Sigmoid colon (tissue), 7 donors: ENCODE results near the gene HMGN1. TPM values are rescaled to one million over a fixed set of nuclear protein-coding genes. Genes with fewer than 3 reads are reported as not detected.

ENCODE experiments used
- DNase-seq: peaks from one replicate; pipeline ENCODE4 v3.0.0-alpha.2; 2019
- H3K27ac ChIP-seq, 4 donors: fragments of 200-600 bp; sonication (generic); one replicate each; pipeline ENCODE4 v1.5.1; 2016 to 2019; ENCODE audit warnings: mild to moderate bottlenecking in 1 of 4
- H3K27me3 ChIP-seq, 3 donors: fragments of 200-600 bp; sonication (generic); one replicate each; pipeline ENCODE4 v1.5.1; 2019; ENCODE audit warnings: mild to moderate bottlenecking in 1 of 3
- H3K36me3 ChIP-seq, 4 donors: fragments of 200-600 bp; sonication (generic); one replicate each; pipeline ENCODE4 v1.5.1; 2016 to 2019
- H3K4me1 ChIP-seq, 4 donors: fragments of 200-600 bp; sonication (generic); one replicate each; pipeline ENCODE4 v1.5.1; 2017 to 2019
- H3K4me3 ChIP-seq, 4 donors: fragments of 200-600 bp; sonication (generic); one replicate each; pipeline ENCODE4 v1.5.1; 2017 to 2019; ENCODE audit warnings: mild to moderate bottlenecking in 2 of 4, moderate library complexity in 1 of 4
- H3K9me3 ChIP-seq, 4 donors: fragments of 200-600 bp in 3 of 4; sonication (generic) in 3 of 4; one replicate each; pipeline versions ENCODE4 v1.5.1 to v1.6.1; 2013 to 2019
- EP300 ChIP-seq, 4 donors: sonication (generic); formaldehyde crosslinking; IDR thresholded peaks; one replicate each; pipeline ENCODE4 v1.6.1; 2017; ENCODE audit warnings: antibody characterized with exemption in 4 of 4
- POLR2A ChIP-seq, 2 donors: fragments of 450-650 bp; IDR thresholded peaks; one replicate each; pipeline ENCODE4 v1.6.1; 2016; ENCODE audit warnings: antibody characterized with exemption in 2 of 2, mild to moderate bottlenecking in 2 of 2, moderate library complexity in 2 of 2
- POLR2AphosphoS5 ChIP-seq, 4 donors: sonication (generic); formaldehyde crosslinking; IDR thresholded peaks; one replicate each; pipeline ENCODE4 v1.6.1; 2017; ENCODE audit warnings: antibody characterized with exemption in 4 of 4
- WGBS, 2 donors: extraction: QIAGEN DNeasy Blood & Tissue Kit; methylation state at CpG; one replicate each; pipeline ENCODE4 v1.1.7; 2013; 5-methylcytosine and 5-hydroxymethylcytosine counted together
- intact Hi-C: fragments of 100-400 bp; cut with DNase I; formaldehyde crosslinking; loops from one replicate; pipeline ENCODE4 v1.15.1; 2023
- polyA plus RNA-seq, 3 donors: library from polyadenylated mRNA; stranded (reverse); fragments of 200-250 nt; gene quantifications; one replicate each; pipeline ENCODE4 v1.2.3, GENCODE V29; 2013
- total RNA-seq, 4 donors: library from RNA; depleted of rRNA; stranded (reverse); fragments of >200 nt; gene quantifications; one replicate each; pipeline ENCODE4 v1.1.0, GENCODE V29; 2016
- TF ChIP-seq, protein P1 (sequence below), 4 experiments: fragments of 450-650 bp in 3 of 4; fragments of 200-600 bp in 1 of 4; IDR thresholded peaks; one replicate each; pipeline ENCODE4 v1.5.1; 2016 to 2019; ENCODE audit warnings: antibody characterized with exemption in 4 of 4, mild to moderate bottlenecking in 3 of 4, moderate library complexity in 2 of 4
- donor health status: healthy with polysubstance abuse.
- donor health status: Bipolar disorder and iron deficiency.
- donor health status: healthy.

The HMGN1 gene
- total and polyA plus RNA-seq, 7 donors: 48.2 to 191 (median 73.3) TPM

DNA sequence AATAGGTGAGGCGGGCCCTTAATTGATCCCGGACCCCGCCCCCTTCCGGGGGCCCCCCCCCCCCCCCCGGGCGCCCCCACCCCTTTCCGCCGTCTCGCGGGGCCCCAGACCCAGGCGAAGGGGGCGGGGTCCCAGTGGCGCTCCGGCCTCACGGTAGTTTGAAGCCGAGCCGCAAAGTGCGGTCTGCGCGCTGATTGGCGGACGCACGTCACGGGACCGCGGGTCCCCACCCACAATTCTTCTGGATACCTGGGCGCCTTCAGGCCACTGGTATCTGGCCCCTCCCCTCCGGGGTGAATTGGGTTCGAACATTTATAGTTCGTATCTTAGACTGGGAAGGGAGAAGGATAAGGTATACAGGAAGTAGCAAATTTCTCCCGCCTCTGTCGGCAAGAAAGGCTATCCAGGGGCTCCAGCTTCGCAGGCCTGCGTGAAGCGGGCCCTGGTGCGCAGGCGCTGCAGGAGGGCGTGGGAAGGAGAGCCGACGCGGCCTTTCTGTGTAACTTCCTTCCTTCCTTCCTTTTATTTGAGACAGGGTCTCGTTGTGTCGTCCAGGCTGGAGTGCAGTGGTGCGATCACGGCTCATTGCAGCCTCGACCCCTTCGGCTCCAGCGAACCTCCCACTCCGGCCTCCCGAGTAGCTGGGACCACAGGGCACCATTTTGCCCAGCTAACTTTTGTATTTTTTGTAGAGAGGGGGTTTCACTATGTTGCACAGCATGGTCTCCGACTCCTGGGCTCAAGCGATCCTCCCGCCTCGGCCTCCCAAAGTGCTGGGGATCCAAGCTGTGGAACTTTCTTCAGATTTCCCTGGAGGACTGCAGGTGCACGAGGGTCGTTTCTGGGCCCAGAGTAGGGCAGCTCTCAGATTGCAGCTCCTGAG, 564 bp upstream of the HMGN1 start:
- H3K27me3 ChIP-seq: no peaks in the 10 kb centered on the region
- WGBS, 2 donors: 3 to 8% methylated on average over 54 to 56 of the region's 56 CpGs
- intact Hi-C loops: loop anchor here (2.0 kb wide), 2 partner anchors 31 to 39 kb away; a partner anchor contains a TSS
- no peaks in the 10 kb centered on the region for H3K9me3 ChIP-seq
- peak overlapping the region; percentile 91 to 97 (median 94) for H3K27ac ChIP-seq
- H3K4me1 ChIP-seq: peaks cover 0 to 35% (median 18%) of the 10 kb centered on the region in 4 donors
- H3K36me3 ChIP-seq: peaks cover 0 to 23% (median 2%) of the 10 kb centered on the region in 4 donors
- TF ChIP-seq, protein P1, sequence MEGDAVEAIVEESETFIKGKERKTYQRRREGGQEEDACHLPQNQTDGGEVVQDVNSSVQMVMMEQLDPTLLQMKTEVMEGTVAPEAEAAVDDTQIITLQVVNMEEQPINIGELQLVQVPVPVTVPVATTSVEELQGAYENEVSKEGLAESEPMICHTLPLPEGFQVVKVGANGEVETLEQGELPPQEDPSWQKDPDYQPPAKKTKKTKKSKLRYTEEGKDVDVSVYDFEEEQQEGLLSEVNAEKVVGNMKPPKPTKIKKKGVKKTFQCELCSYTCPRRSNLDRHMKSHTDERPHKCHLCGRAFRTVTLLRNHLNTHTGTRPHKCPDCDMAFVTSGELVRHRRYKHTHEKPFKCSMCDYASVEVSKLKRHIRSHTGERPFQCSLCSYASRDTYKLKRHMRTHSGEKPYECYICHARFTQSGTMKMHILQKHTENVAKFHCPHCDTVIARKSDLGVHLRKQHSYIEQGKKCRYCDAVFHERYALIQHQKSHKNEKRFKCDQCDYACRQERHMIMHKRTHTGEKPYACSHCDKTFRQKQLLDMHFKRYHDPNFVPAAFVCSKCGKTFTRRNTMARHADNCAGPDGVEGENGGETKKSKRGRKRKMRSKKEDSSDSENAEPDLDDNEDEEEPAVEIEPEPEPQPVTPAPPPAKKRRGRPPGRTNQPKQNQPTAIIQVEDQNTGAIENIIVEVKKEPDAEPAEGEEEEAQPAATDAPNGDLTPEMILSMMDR (IDR thresholded peaks at IDR 0.05): no peak
- TF ChIP-seq POLR2A (IDR thresholded peaks at IDR 0.05): peak in 1 of 2 donors; percentile 40
- TF ChIP-seq POLR2AphosphoS5 (IDR thresholded peaks at IDR 0.05): peak in 1 of 4 donors; percentile 39
- DNase-seq: peak; percentile 96
- peak overlapping the region; percentile 58 to 75 (median 70) for H3K4me3 ChIP-seq

- WGBS, 2 donors: 0 to 1% methylated on average over 11 of the region's 11 CpGs
- TF ChIP-seq, protein P1 (IDR thresholded peaks at IDR 0.05): no peak
- TF ChIP-seq POLR2A (IDR thresholded peaks at IDR 0.05): no peak
- no peak for TF ChIP-seq POLR2AphosphoS5 (IDR thresholded peaks at IDR 0.05)
- TF ChIP-seq EP300 (IDR thresholded peaks at IDR 0.05): no peak
- Histone ChIP-seq H3K27ac (peak overlapping the region; percentile 91 to 97 (median 94)), H3K9me3 (no peaks in the 10 kb centered on the region), H3K36me3 (peaks cover 0 to 37% (median 10%) of the 10 kb centered on the region in 4 donors), H3K4me1 (peaks cover 0 to 35% (median 18%) of the 10 kb centered on the region in 4 donors), H3K27me3 (no peaks in the 10 kb centered on the region), H3K4me3 (peak overlapping the region; percentile 58 to 75 (median 70))
- intact Hi-C loops: loop anchor here (1.0 to 2.0 kb wide), 3 partner anchors 33 to 41 kb away; partner anchors contain the start of gene BRWD1
- no peak for DNase-seq
These were observed 891 bp downstream of the HMGN1 start for GRCh38 chr21:39348040-39348354.

GRCh38 chr21:39347537-39347936, 1.4 kb downstream of the HMGN1 start:
- Histone ChIP-seq H3K27me3 (no peaks in the 10 kb centered on the region), H3K27ac (peak overlapping the region; percentile 91 to 97 (median 94)), H3K36me3 (peaks cover 0 to 38% (median 10%) of the 10 kb centered on the region in 4 donors), H3K4me1 (peaks cover 0 to 35% (median 18%) of the 10 kb centered on the region in 4 donors), H3K9me3 (no peaks in the 10 kb centered on the region), H3K4me3 (peak overlapping the region; percentile 58 to 75 (median 70))
- DNase-seq: no peak
- 3 to 9% methylated on average over 10 of the region's 10 CpGs for WGBS, 2 donors
- TF ChIP-seq EP300 (IDR thresholded peaks at IDR 0.05): no peak
- no peak for TF ChIP-seq POLR2A (IDR thresholded peaks at IDR 0.05)
- TF ChIP-seq, protein P1 (IDR thresholded peaks at IDR 0.05): no peak
- TF ChIP-seq POLR2AphosphoS5 (IDR thresholded peaks at IDR 0.05): no peak
- intact Hi-C loops: no loop called here

DNA sequence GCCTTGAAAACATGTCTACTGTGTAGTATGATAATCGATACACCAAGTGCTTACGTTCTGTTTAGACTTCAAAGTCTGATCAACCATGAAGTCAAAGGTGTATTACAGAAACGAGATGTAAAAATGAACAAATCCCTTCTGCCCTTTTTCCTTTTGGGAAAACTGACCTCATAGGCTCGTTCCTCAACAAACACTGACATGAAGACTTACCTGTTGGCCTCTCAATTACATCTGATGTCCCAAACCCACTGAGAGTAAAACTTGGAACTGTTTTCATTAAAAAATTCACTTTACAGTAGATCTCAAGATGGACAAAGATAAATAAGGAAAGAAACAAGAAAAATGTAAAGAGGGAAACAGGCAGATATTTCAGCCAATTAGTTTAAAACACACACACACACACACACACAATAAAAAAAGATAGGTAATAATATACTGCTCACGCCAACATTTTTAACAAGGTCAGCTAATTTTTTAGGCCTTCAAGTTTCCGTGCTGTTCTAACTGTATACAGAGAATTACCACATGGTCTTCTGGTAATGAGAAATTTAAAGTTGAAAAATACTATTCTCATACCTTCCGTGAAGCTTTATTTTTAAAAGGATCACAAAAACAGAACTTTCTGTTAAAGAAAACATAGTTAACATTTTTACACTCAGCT, 2.1 kb downstream of the HMGN1 start:
- Histone ChIP-seq H3K36me3 (peaks cover 0 to 43% (median 12%) of the 10 kb centered on the region in 4 donors), H3K4me1 (peaks cover 0 to 35% (median 18%) of the 10 kb centered on the region in 4 donors), H3K4me3 (peak overlapping the region in 2 of 4 donors; percentile 73 to 75), H3K27me3 (no peaks in the 10 kb centered on the region), H3K9me3 (no peaks in the 10 kb centered on the region), H3K27ac (peak overlapping the region in 3 of 4 donors; percentile 91 to 97 (median 92))
- DNase-seq: no peak
- intact Hi-C loops: no loop called here
- 37 to 55% methylated on average over 7 of the region's 7 CpGs for WGBS, 2 donors
- TF ChIP-seq POLR2A (IDR thresholded peaks at IDR 0.05) (no peak), POLR2AphosphoS5 (IDR thresholded peaks at IDR 0.05) (no peak)

- Histone ChIP-seq H3K27me3 (no peaks in the 10 kb centered on the region), H3K27ac (peak overlapping the region in 3 of 4 donors; percentile 91 to 97 (median 92)), H3K4me1 (peaks cover 0 to 35% (median 18%) of the 10 kb centered on the region in 4 donors), H3K9me3 (no peaks in the 10 kb centered on the region), H3K36me3 (peaks cover 0 to 49% (median 15%) of the 10 kb centered on the region in 4 donors), H3K4me3 (no peak overlapping the region)
- TF ChIP-seq EP300 (IDR thresholded peaks at IDR 0.05): no peak
- TF ChIP-seq POLR2A (IDR thresholded peaks at IDR 0.05): no peak
- TF ChIP-seq POLR2AphosphoS5 (IDR thresholded peaks at IDR 0.05): no peak
- TF ChIP-seq, protein P1 (IDR thresholded peaks at IDR 0.05): no peak
- 44 to 45% methylated on average over 3 of the region's 3 CpGs for WGBS, 2 donors
- DNase-seq: no peak
- intact Hi-C loops: no loop called here
These were observed 2.7 kb downstream of the HMGN1 start for GRCh38 chr21:39346206-39346605.
